HCT116 (cell line): ENCODE measurements around the gene HUWE1. TPM values are rescaled to one million over a fixed set of nuclear protein-coding genes. Genes with fewer than 3 reads are reported as not detected.

Experiments used
- ATAC-seq: fragments of 200-7000 bp; cut with Tn5 transposase; 2 replicates; pipeline ENCODE4 v1.9.1; 2020; ENCODE audit warnings: mild to moderate bottlenecking, moderate library complexity
- BruUV-seq: library from RNA; stranded (reverse); fragments of 400-500 nt; replicated peaks from 2 replicates; lab custom pipeline; 2021; lab: Mats Ljungman, UMichigan
- CTCF ChIA-PET: fragments of 300-600 bp; sonication (Branson Sonifier 250); formaldehyde crosslinking; loops from one replicate; lab custom pipeline; 2021; ENCODE audit warnings: antibody characterized with exemption; lab: Charles Lee
- POLR2A ChIA-PET: fragments of 300-600, 350-600 bp; sonication (Branson Sonifier 250); formaldehyde crosslinking; loops from one replicate; lab custom pipeline; 2021; ENCODE audit warnings: antibody characterized with exemption; lab: Charles Lee
- RAD21 ChIA-PET, 2 experiments: fragments of 300-600 bp; sonication (Branson Sonifier 250); formaldehyde crosslinking; loops; one replicate each; lab custom pipeline; 2023; ENCODE audit warnings: low total read pairs in 2 of 2; ENCODE audit not compliant: uncharacterized antibody in 2 of 2, unreplicated experiment in 2 of 2, low non-redundant PET in 1 of 2; lab: Charles Lee
- DNase-seq: peaks from one replicate; pipeline ENCODE4 v3.0.0-alpha.2; 2010; ENCODE audit warnings: low read depth, low spot score
- H2AFZ ChIP-seq: fragments of 200-600 bp; shearing (Covaris generic), sonication (generic); 2 replicates; pipeline ENCODE4 v1.6.1; 2017; ENCODE audit warnings: low read depth, mixed run types, mixed read lengths, antibody characterized with exemption, low read length; ENCODE audit not compliant: poor library complexity, severe bottlenecking
- H3K27ac ChIP-seq: 2 replicates; pipeline ENCODE4 v1.5.1; 2012; ENCODE audit warnings: low read depth, low read length
- H3K27me3 ChIP-seq: fragments of 200-600 bp; sonication (generic); 2 replicates; pipeline ENCODE4 v1.6.1; 2016; ENCODE audit warnings: mixed run types, low read length, mixed read lengths; ENCODE audit not compliant: insufficient read depth
- H3K36me3 ChIP-seq, 2 experiments: fragments of 200-500 bp in 1 of 2; fragments of 200-600 bp in 1 of 2; sonication (Bioruptor generic) in 1 of 2; sonication (generic) in 1 of 2; 2 replicates each; pipeline versions ENCODE4 v1.5.1 to v1.6.1; 2014 to 2016; ENCODE audit warnings: low read length in 2 of 2, inconsistent platforms in 1 of 2, mixed read lengths in 1 of 2, mixed run types in 1 of 2; ENCODE audit not compliant: insufficient read depth in 2 of 2, control insufficient read depth in 1 of 2
- H3K4me1 ChIP-seq, 2 experiments: fragments of 200-600 bp in 1 of 2; sonication (generic) in 1 of 2; 2 replicates each; pipeline versions ENCODE4 v1.5.1 to v1.6.1; 2012 to 2017; ENCODE audit warnings: low read length in 2 of 2, inconsistent platforms in 1 of 2, mild to moderate bottlenecking in 1 of 2, mixed read lengths in 1 of 2, mixed run types in 1 of 2, moderate library complexity in 1 of 2; ENCODE audit not compliant: insufficient read depth in 2 of 2, control insufficient read depth in 1 of 2
- H3K4me2 ChIP-seq: fragments of 200-600 bp; sonication (generic); 2 replicates; pipeline ENCODE4 v1.6.1; 2017; ENCODE audit warnings: mixed run types, low read length, mixed read lengths
- H3K4me3 ChIP-seq, 2 experiments: fragments of 200-600 bp in 1 of 2; sonication (generic) in 1 of 2; replicated peaks in 1 of 2; 2 replicates each; pipeline ENCODE4 v1.5.1; 2011 to 2016; ENCODE audit warnings: low read length in 2 of 2, control low read depth in 1 of 2, low read depth in 1 of 2, mild to moderate bottlenecking in 1 of 2, mixed read lengths in 1 of 2, mixed run types in 1 of 2
- H3K79me2 ChIP-seq: fragments of 200-600 bp; sonication (generic); 2 replicates; pipeline ENCODE4 v1.6.1; 2017; ENCODE audit warnings: mild to moderate bottlenecking, mixed run types, low read length, moderate library complexity, mixed read lengths; ENCODE audit not compliant: insufficient read depth
- H3K9ac ChIP-seq: fragments of 200-600 bp; sonication (generic); 2 replicates; pipeline ENCODE4 v1.6.1; 2016; ENCODE audit warnings: low read length, mixed read lengths
- H3K9me2 ChIP-seq: fragments of 200-600 bp; sonication (generic), shearing (Covaris generic); 2 replicates; pipeline ENCODE4 v1.6.1; 2017; ENCODE audit warnings: mixed run types, mild to moderate bottlenecking, moderate library complexity; ENCODE audit not compliant: insufficient read depth
- H3K9me3 ChIP-seq, 2 experiments: fragments of 200-500 bp in 1 of 2; fragments of 200-600 bp in 1 of 2; sonication (Bioruptor generic) in 1 of 2; sonication (generic) in 1 of 2; 2 replicates each; pipeline ENCODE4 v1.6.1; 2014 to 2017; ENCODE audit warnings: low read length in 2 of 2, mixed read lengths in 2 of 2, inconsistent platforms in 1 of 2, low read depth in 1 of 2, mild to moderate bottlenecking in 1 of 2, mixed run types in 1 of 2, moderate library complexity in 1 of 2; ENCODE audit not compliant: control insufficient read depth in 1 of 2, insufficient read depth in 1 of 2
- H4K20me1 ChIP-seq: fragments of 200-600 bp; sonication (generic), shearing (Covaris generic); 2 replicates; pipeline ENCODE4 v1.6.1; 2017; ENCODE audit warnings: mixed run types, mild to moderate bottlenecking, moderate library complexity; ENCODE audit not compliant: insufficient read depth
- ATF3 ChIP-seq: IDR thresholded peaks from 2 replicates; pipeline ENCODE4 v1.6.1; 2012
- CBX3 ChIP-seq: IDR thresholded peaks from 2 replicates; pipeline ENCODE4 v1.6.1; 2012; ENCODE audit warnings: low read depth
- CTCF ChIP-seq, 3 experiments: fragments of 200-600 bp in 1 of 3; sonication (generic) in 1 of 3; IDR thresholded peaks in 2 of 3; conservative IDR thresholded peaks in 1 of 3; 2 replicates each; pipeline ENCODE4 v1.5.1; 2012 to 2017; ENCODE audit warnings: low read depth in 2 of 3, low read length in 2 of 3, antibody characterized with exemption in 1 of 3, borderline replicate concordance in 1 of 3, control low read depth in 1 of 3, mild to moderate bottlenecking in 1 of 3, mixed read lengths in 1 of 3, mixed run types in 1 of 3, moderate library complexity in 1 of 3; ENCODE audit not compliant: insufficient read depth in 1 of 3
- ELF1 ChIP-seq: IDR thresholded peaks from 2 replicates; pipeline ENCODE4 v1.6.1; 2012; ENCODE audit warnings: low read depth, borderline replicate concordance
- EZH2phosphoT487 ChIP-seq: fragments of 200-600 bp; IDR thresholded peaks from 2 replicates; pipeline ENCODE4 v1.6.1; 2018; ENCODE audit warnings: antibody characterized with exemption, borderline replicate concordance
- FOSL1 ChIP-seq: IDR thresholded peaks from 2 replicates; pipeline ENCODE4 v1.6.1; 2012; ENCODE audit warnings: low read depth
- MAX ChIP-seq: IDR thresholded peaks from 2 replicates; pipeline ENCODE4 v1.6.1; 2012
- RAD21 ChIP-seq: IDR thresholded peaks from 2 replicates; pipeline ENCODE4 v1.6.1; 2012; ENCODE audit warnings: low read depth, mild to moderate bottlenecking
- REST ChIP-seq: IDR thresholded peaks from 2 replicates; pipeline ENCODE4 v1.6.1; 2012; ENCODE audit warnings: low read depth
- SIN3A ChIP-seq: IDR thresholded peaks from 2 replicates; pipeline ENCODE4 v1.6.1; 2012; ENCODE audit warnings: low read depth
- SRF ChIP-seq: IDR thresholded peaks from 2 replicates; pipeline ENCODE4 v1.6.1; 2012; ENCODE audit warnings: low read depth
- ZBTB33 ChIP-seq: IDR thresholded peaks from 2 replicates; pipeline ENCODE4 v1.6.1; 2011; ENCODE audit warnings: mild to moderate bottlenecking, low read length, moderate library complexity; ENCODE audit not compliant: insufficient replicate concordance; ENCODE audit errors: extremely low read depth
- intact Hi-C: fragments of 100-400 bp; cut with micrococcal nuclease; formaldehyde crosslinking; loops from 2 replicates; pipeline ENCODE4 v1.10.0; 2022
- total RNA-seq: library from RNA; stranded (reverse); gene quantifications from one replicate; pipeline ENCODE4 v1.2.1, GENCODE V29; 2021; ENCODE audit not compliant: unreplicated experiment

Gene HUWE1
- total RNA-seq, 1 experiment from 2014 or later, result 197 TPM

GRCh38 chrX:53486285-53486684 is 200.2 kb downstream of the HUWE1 start (continued):
- TF ChIP-seq ZBTB33 (no peak), MAX (no peak), CTCF (IDR thresholded peaks at IDR 0.05 in 2 of 3, conservative IDR thresholded peaks at IDR 0.05 in 1 of 3; ENCODE audit: borderline replicate concordance in 1 of 3, insufficient read depth in 1 of 3, low read depth in 2 of 3, low read length in 2 of 3) (no peak), SRF (no peak)

GRCh38 chrX:53483838-53484405 is 202.6 kb downstream of the HUWE1 start:
- H3K79me2 ChIP-seq, result no peaks in the 10 kb centered on the region
- H3K4me2 ChIP-seq, result no peak overlapping the region
- no peak overlapping the region for H2AFZ ChIP-seq
- POLR2A ChIA-PET, result no interaction called here
- no peaks in the 10 kb centered on the region for H3K9me3 ChIP-seq
- RAD21 ChIA-PET, result no interaction called here
- no peak overlapping the region for H3K4me3 ChIP-seq
- H4K20me1 ChIP-seq, result no peaks in the 10 kb centered on the region
- no peaks in the 10 kb centered on the region for H3K27me3 ChIP-seq
- DNase-seq (no peak), ATAC-seq (no peak)
- no peak overlapping the region for H3K27ac ChIP-seq
- no peaks in the 10 kb centered on the region for H3K36me3 ChIP-seq
- H3K9ac ChIP-seq, result no peak overlapping the region
- no peaks in the 10 kb centered on the region for H3K9me2 ChIP-seq
- no TSS peak for BruUV-seq
- intact Hi-C loops, result no loop called here
- CTCF ChIA-PET, result no interaction called here
- peaks cover 0 to 8% of the 10 kb centered on the region in 2 experiments; a peak in 1 of 4 replicates for H3K4me1 ChIP-seq
- TF ChIP-seq SIN3A (no peak), ATF3 (no peak), EZH2phosphoT487 (no peak), CTCF (IDR thresholded peaks at IDR 0.05 in 2 of 3, conservative IDR thresholded peaks at IDR 0.05 in 1 of 3; ENCODE audit: borderline replicate concordance in 1 of 3, insufficient read depth in 1 of 3, low read depth in 2 of 3, low read length in 2 of 3) (no peak), MAX (no peak), REST (no peak), CBX3 (no peak), FOSL1 (no peak), ELF1 (no peak), RAD21 (no peak)
